ENCODE data around the gene FAH.

The FAH gene

DNA sequence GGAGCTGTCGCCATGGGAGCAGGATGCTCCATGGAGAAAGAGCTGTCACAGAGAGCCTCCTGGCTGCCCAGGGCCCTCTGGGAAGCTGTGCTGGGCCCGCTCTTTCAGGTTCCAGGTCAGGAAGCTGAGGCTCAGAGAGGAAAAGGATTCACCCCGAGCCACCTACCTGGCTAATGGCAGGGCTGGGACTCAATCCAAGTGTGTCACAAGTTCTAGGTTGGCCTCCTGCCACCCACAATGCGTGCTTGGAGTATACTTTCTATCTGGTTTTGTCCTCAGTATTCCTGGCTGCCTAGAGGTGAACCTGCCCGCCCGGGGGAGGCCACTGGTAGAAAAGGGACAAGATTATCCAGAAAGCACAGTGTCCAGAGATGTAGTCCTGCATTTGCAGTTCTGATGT is 23.6 kb downstream of the FAH start (continued):
- TF ChIP-seq, protein P1, sequence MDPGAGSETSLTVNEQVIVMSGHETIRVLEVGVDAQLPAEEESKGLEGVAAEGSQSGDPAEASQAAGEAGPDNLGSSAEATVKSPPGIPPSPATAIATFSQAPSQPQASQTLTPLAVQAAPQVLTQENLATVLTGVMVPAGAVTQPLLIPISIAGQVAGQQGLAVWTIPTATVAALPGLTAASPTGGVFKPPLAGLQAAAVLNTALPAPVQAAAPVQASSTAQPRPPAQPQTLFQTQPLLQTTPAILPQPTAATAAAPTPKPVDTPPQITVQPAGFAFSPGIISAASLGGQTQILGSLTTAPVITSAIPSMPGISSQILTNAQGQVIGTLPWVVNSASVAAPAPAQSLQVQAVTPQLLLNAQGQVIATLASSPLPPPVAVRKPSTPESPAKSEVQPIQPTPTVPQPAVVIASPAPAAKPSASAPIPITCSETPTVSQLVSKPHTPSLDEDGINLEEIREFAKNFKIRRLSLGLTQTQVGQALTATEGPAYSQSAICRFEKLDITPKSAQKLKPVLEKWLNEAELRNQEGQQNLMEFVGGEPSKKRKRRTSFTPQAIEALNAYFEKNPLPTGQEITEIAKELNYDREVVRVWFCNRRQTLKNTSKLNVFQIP (CRISPR knock-in tag; IDR thresholded peaks at IDR 0.05; ENCODE audit: borderline replicate concordance, low read depth): no peak
- TF ChIP-seq RARB (CRISPR knock-in tag; IDR thresholded peaks at IDR 0.05) (no peak), ARNTL (CRISPR knock-in tag; IDR thresholded peaks at IDR 0.05; ENCODE audit: borderline replicate concordance, low read depth) (no peak)

DNA sequence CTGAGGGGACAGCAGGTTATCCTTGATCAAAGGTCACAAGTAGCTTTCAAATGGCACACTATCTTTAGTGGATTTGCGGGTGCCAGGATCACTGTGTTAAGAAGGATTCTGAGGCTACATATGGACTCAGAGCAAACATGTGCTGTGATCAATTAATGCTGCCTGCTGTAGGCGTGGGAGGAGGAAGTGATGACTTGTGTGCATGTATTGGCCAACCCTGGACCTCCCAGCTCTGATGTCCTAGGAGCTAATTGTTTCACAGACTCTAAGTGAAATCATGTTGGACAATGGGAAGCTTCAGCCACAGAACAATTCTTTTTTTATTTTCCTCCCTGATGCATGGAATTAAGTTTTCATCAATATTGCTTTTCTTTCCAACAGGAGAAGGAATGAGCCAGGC is 24.4 kb downstream of the FAH start:
- no peak for ATAC-seq
- TF ChIP-seq CSDC2 (CRISPR knock-in tag; IDR thresholded peaks at IDR 0.05) (no peak), TCF4 (CRISPR knock-in tag; IDR thresholded peaks at IDR 0.05; ENCODE audit: borderline replicate concordance) (no peak), ISL1 (CRISPR knock-in tag; IDR thresholded peaks at IDR 0.05) (no peak), ESRRG (CRISPR knock-in tag; IDR thresholded peaks at IDR 0.05) (no peak), ZC3H10 (CRISPR knock-in tag; IDR thresholded peaks at IDR 0.05) (no peak), GLIS3 (CRISPR knock-in tag; IDR thresholded peaks at IDR 0.05) (no peak), ZNF70 (CRISPR knock-in tag; IDR thresholded peaks at IDR 0.05) (no peak), ZNF565 (CRISPR knock-in tag; conservative IDR thresholded peaks at IDR 0.05; ENCODE audit: low read depth) (no peak)
- TF ChIP-seq, protein P1 (CRISPR knock-in tag; IDR thresholded peaks at IDR 0.05; ENCODE audit: borderline replicate concordance, low read depth): no peak
- TF ChIP-seq, protein P2, sequence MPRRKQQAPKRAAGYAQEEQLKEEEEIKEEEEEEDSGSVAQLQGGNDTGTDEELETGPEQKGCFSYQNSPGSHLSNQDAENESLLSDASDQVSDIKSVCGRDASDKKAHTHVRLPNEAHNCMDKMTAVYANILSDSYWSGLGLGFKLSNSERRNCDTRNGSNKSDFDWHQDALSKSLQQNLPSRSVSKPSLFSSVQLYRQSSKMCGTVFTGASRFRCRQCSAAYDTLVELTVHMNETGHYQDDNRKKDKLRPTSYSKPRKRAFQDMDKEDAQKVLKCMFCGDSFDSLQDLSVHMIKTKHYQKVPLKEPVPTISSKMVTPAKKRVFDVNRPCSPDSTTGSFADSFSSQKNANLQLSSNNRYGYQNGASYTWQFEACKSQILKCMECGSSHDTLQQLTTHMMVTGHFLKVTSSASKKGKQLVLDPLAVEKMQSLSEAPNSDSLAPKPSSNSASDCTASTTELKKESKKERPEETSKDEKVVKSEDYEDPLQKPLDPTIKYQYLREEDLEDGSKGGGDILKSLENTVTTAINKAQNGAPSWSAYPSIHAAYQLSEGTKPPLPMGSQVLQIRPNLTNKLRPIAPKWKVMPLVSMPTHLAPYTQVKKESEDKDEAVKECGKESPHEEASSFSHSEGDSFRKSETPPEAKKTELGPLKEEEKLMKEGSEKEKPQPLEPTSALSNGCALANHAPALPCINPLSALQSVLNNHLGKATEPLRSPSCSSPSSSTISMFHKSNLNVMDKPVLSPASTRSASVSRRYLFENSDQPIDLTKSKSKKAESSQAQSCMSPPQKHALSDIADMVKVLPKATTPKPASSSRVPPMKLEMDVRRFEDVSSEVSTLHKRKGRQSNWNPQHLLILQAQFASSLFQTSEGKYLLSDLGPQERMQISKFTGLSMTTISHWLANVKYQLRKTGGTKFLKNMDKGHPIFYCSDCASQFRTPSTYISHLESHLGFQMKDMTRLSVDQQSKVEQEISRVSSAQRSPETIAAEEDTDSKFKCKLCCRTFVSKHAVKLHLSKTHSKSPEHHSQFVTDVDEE (CRISPR knock-in tag; IDR thresholded peaks at IDR 0.05): no peak
- TF ChIP-seq, protein P3, sequence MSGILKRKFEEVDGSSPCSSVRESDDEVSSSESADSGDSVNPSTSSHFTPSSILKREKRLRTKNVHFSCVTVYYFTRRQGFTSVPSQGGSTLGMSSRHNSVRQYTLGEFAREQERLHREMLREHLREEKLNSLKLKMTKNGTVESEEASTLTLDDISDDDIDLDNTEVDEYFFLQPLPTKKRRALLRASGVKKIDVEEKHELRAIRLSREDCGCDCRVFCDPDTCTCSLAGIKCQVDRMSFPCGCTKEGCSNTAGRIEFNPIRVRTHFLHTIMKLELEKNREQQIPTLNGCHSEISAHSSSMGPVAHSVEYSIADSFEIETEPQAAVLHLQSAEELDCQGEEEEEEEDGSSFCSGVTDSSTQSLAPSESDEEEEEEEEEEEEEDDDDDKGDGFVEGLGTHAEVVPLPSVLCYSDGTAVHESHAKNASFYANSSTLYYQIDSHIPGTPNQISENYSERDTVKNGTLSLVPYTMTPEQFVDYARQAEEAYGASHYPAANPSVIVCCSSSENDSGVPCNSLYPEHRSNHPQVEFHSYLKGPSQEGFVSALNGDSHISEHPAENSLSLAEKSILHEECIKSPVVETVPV (CRISPR knock-in tag; IDR thresholded peaks at IDR 0.05): no peak

DNA sequence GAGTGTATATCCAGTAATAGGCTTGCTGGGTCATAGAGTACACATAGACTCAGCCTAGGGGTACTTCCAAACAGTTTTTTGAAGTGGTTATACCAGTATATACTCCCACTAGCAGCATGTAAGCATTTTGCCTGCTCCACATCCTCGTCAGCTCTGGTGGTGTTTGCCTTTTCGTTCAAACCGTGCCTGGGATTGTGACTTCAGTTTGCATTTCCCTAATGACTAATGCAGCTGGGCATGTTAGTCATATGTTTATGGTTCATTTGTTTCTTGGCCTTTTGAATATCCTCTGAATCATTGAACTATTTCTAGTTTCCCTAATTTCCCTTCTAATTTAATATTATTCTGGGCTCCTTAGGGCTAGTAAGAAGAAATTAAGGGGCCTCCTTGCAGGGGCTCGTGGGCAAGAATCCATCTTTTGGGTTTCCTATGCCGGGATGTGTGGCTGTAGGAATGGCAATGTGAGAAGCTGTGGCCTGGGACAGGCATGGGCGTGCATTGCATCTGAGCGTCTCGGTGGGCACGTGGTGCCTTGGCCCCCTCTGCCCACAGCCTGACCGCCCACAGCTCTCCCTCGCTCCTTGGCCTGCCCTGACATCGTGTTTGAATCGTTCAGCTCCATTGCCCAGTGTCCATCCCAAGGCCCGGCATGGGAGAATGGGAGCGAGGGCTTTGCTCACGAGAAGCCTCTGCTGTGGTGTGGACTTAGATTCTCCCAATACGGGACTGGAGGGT is 26.4 kb downstream of the FAH start:
- peak; percentile 66 for ATAC-seq
- no peak for TF ChIP-seq ZC3H10 (CRISPR knock-in tag; IDR thresholded peaks at IDR 0.05)
- TF ChIP-seq ZFP3 (CRISPR knock-in tag; IDR thresholded peaks at IDR 0.05): no peak
- TF ChIP-seq ZNF8 (CRISPR knock-in tag; IDR thresholded peaks at IDR 0.05): no peak
- no peak for TF ChIP-seq ZFP30 (CRISPR knock-in tag; IDR thresholded peaks at IDR 0.05)
- TF ChIP-seq OSR1 (CRISPR knock-in tag; IDR thresholded peaks at IDR 0.05): no peak
- TF ChIP-seq ISL1 (CRISPR knock-in tag; IDR thresholded peaks at IDR 0.05): no peak
- TF ChIP-seq TOX (CRISPR knock-in tag; IDR thresholded peaks at IDR 0.05; ENCODE audit: borderline replicate concordance): no peak
- TF ChIP-seq TCF4 (CRISPR knock-in tag; IDR thresholded peaks at IDR 0.05; ENCODE audit: borderline replicate concordance): no peak
- TF ChIP-seq, protein P4, sequence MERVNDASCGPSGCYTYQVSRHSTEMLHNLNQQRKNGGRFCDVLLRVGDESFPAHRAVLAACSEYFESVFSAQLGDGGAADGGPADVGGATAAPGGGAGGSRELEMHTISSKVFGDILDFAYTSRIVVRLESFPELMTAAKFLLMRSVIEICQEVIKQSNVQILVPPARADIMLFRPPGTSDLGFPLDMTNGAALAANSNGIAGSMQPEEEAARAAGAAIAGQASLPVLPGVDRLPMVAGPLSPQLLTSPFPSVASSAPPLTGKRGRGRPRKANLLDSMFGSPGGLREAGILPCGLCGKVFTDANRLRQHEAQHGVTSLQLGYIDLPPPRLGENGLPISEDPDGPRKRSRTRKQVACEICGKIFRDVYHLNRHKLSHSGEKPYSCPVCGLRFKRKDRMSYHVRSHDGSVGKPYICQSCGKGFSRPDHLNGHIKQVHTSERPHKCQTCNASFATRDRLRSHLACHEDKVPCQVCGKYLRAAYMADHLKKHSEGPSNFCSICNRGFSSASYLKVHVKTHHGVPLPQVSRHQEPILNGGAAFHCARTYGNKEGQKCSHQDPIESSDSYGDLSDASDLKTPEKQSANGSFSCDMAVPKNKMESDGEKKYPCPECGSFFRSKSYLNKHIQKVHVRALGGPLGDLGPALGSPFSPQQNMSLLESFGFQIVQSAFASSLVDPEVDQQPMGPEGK (CRISPR knock-in tag; IDR thresholded peaks at IDR 0.05; ENCODE audit: borderline replicate concordance): no peak
- no peak for TF ChIP-seq ZNF565 (CRISPR knock-in tag; conservative IDR thresholded peaks at IDR 0.05; ENCODE audit: low read depth)
- TF ChIP-seq, protein P3 (CRISPR knock-in tag; IDR thresholded peaks at IDR 0.05): no peak
- TF ChIP-seq GLIS3 (CRISPR knock-in tag; IDR thresholded peaks at IDR 0.05): no peak
- no peak for TF ChIP-seq CSDC2 (CRISPR knock-in tag; IDR thresholded peaks at IDR 0.05)
- TF ChIP-seq, protein P1 (CRISPR knock-in tag; IDR thresholded peaks at IDR 0.05; ENCODE audit: borderline replicate concordance, low read depth): no peak
- no peak for TF ChIP-seq PPARA (CRISPR knock-in tag; IDR thresholded peaks at IDR 0.05; ENCODE audit: borderline replicate concordance)
- TF ChIP-seq SNAI2 (CRISPR knock-in tag; IDR thresholded peaks at IDR 0.05): no peak
- TF ChIP-seq ZNF70 (CRISPR knock-in tag; IDR thresholded peaks at IDR 0.05): no peak
